ENCODE measurements around the gene AGK.
A peak's percentile ranks its signal among the peaks of the same experiment; 100 is the strongest.

Gene AGK, protein sequence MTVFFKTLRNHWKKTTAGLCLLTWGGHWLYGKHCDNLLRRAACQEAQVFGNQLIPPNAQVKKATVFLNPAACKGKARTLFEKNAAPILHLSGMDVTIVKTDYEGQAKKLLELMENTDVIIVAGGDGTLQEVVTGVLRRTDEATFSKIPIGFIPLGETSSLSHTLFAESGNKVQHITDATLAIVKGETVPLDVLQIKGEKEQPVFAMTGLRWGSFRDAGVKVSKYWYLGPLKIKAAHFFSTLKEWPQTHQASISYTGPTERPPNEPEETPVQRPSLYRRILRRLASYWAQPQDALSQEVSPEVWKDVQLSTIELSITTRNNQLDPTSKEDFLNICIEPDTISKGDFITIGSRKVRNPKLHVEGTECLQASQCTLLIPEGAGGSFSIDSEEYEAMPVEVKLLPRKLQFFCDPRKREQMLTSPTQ

GRCh38 chr7:141551094-141551781 lies at the start of gene AGK:
Gene AGK, plus strand, starts transcription at chr7:141551410. Its CDS starts 4,057 bp downstream, at chr7:141555467.
- DNase-seq (ENCODE audit: low read depth) = peak; percentile 72

- no peak for DNase-seq (ENCODE audit: low read depth)
These were observed 49.8 kb upstream of the AGK start for GRCh38 chr7:141501451-141501850.

- no peak for DNase-seq (ENCODE audit: low read depth)
These were observed 39.9 kb upstream of the AGK start for GRCh38 chr7:141511316-141511675.

DNA sequence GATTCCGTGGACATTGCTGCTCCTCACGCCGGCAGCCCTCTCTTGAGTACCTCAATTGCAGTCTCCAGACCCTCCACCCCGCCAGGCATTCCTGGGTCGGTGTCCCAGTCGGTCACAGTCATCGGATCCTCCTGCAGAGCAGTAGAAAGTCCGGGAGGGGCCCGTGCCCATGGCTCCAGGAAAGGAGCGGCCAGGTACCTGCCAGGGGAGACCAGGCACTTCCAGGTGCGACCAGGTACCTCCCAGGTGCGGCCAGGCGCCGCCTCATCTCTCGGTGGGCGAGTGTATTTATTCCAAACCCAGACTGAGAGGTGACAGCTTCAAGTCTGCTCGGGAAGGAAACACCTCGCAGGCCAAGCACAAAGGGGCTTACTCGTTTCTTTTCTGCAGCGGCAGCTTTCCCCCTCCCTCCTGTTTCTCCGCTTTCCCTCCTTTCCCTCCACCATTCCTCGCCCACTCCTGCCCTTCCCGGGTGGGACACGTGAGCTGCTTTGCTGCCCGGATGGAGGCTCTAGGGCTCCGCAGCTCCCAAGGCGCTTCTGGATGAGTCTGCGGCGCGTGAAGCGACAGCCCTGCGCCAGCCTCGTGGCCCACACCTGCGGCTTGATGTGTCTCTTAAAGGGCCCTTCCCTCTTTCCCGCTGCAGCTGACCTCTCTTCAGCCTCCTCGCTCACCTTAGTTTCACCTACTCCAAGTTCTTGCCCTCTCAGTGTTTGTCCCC lies 39.4 kb upstream of the AGK start:
- no peak for DNase-seq (ENCODE audit: low read depth)

GRCh38 chr7:141512597-141512996 lies 38.6 kb upstream of the AGK start:
- DNase-seq (ENCODE audit: low read depth) = no peak

- DNase-seq (ENCODE audit: low read depth) = no peak
These were observed 37.5 kb upstream of the AGK start for GRCh38 chr7:141513720-141514119.

- no peak for DNase-seq (ENCODE audit: low read depth)
These were observed 35.3 kb upstream of the AGK start for GRCh38 chr7:141515941-141516340.

GRCh38 chr7:141519623-141520022 lies 31.6 kb upstream of the AGK start:
- DNase-seq (ENCODE audit: low read depth) = no peak

DNA sequence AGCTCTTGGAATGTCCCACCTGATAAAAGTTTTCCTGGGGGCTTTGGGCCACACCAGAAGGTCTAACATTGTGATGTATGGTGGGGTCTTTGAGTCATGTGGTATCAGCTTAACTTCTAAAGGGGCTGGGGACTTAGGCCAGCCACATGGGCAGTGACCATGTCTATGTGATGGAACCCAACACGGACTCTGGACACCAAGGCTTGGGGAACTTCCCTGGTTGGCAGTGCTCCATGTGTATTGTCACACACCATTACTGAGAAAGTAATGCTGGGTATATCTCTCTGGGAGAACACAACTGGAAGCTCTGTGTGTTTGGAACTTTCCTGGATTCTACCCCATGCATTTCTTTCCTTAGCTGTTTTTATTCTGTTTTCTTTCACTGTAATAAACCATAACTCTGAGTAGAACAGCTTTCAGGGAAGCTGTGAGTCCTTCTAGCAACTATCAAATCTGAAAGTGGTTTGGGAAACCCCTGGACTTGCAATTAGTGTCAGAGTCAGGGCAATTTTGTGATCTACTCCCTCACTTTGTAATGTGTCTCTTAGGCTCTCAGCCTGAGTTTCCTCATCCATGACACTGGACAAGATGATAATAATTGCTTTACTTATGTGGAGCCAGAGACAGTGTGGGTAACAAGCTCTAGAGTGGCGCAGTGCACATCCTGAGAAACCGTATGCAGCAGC lies 28.4 kb upstream of the AGK start:
- no peak for DNase-seq (ENCODE audit: low read depth)

- no peak for DNase-seq (ENCODE audit: low read depth)
These were observed 25.2 kb upstream of the AGK start for GRCh38 chr7:141525973-141526514.

DNA sequence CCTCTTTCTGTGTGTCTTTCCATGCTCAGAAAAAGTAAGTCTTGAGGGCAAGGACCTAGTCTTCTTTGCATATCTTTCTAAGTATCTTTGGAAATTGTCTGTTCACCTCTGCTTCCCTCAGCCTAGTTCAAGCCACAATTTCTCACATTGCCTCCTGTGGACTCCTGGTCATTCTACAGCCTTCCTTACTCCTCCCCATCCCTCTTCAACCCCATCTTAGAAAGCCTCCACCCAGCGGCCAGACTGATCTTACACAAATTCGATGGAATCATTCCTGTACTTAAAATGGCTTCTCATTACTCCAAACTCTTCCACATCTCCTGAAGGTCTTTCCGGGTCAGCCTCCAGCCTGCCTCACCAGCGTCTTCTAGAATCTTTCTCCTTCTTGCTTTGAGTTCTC lies 24.1 kb upstream of the AGK start:
- no peak for DNase-seq (ENCODE audit: low read depth)

- no peak for DNase-seq (ENCODE audit: low read depth)
These were observed 22.8 kb upstream of the AGK start for GRCh38 chr7:141528399-141528798.

- peak; percentile 78 for DNase-seq (ENCODE audit: low read depth)
These were observed 17.9 kb upstream of the AGK start for GRCh38 chr7:141533149-141533949.

DNA sequence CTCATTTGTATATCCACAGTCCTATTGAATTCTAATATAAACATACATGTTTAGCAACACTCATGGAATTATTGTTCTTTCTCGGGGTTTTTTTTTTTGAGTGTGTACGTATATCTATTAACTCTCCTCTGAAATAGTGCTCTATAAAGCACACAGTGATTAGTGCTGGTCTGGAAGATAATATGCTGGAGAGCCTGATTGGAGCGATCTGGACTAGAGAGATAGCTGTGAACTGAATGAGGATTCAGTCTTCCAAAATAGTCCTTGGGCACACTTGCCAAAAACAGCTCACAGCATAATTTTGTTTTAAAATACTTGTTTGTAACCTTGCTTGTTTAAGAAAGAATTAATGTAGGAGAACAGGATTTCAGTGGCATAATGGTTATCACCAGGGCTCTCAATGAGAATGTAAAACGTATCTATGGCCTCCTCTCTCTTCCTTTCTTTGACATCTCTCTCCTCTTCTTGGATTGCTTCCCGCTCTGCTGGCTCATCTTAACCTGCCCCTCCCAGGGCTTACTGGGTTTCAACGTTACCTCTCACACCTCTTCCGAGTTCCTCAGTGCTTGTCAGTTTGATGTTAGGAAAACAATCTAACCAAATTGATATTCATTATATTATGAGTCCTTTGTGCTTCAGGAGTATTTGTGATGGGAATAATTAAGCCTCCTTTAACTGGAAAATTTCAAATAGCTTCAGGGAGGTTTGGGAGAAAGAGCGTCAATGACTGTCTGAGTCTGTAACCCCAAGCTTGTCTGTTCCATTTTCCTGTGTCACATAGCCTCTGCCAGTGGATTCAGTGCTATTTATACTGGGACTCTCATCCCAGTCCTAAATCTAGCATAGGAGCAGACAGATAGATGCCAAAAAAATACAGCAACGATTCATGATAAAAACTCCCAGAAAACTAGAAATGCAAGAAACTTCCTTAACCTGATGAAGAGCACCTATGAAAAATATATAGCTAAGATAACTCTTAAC lies 16.2 kb upstream of the AGK start:
- DNase-seq (ENCODE audit: low read depth) = no peak

GRCh38 chr7:141537906-141538305 lies 13.3 kb upstream of the AGK start:
- DNase-seq (ENCODE audit: low read depth) = no peak

DNA sequence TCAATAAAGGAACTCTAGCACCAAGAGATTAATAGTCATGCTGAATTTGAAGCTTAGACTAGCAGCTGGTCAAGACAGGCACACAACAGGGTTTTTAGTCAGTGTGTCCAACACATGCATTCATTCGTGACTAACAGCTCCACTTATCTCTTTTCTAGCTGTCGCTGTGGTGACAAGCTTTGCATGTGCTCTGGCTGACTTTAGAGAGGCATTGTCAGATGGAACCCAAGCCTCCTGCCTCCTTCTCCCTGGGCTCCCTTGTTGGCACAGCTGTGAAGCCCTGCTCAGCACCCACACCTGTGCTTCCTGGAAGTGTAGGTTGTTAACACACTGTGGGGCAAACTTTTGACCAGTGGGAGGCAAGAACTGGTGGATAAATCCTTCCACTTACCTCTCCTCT lies 9.8 kb upstream of the AGK start:
- no peak for DNase-seq (ENCODE audit: low read depth)

- no peak for DNase-seq (ENCODE audit: low read depth)
These were observed 6.4 kb upstream of the AGK start for GRCh38 chr7:141544831-141545230.

DNA sequence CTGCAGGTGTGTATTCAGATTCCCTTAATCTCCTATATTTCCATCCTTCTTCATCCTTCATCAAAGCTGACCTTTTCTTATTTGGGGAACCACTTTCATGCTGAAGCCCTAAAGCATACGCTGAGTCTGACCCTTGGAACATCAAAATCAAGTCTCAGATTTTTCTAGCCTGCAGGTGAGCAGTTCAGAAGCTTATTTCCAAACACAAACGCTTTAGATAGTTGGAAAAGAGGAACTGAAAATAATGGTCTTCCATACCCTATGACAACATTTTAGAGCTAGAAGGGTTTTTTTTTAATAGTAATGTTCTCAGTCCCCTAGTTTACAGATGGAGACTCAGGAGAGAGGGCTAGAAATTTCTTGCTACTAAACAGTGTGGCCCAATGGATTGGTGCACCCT lies 1.6 kb upstream of the AGK start:
- no peak for DNase-seq (ENCODE audit: low read depth)

GRCh38 chr7:141550386-141551093 lies 670 bp upstream of the AGK start:
- no peak for DNase-seq (ENCODE audit: low read depth)

Data from iris pigment epithelial cell (primary cell).